Hepatocyte (in vitro differentiated cells): ENCODE measurements around the gene CDK14.

ENCODE experiments used
- CTCF ChIP-seq: fragments of 200-600 bp; sonication (generic); IDR thresholded peaks from 2 replicates; pipeline ENCODE4 v1.5.1; 2016; ENCODE audit warnings: antibody characterized with exemption, mild to moderate bottlenecking; ENCODE audit not compliant: poor library complexity
- EZH2 ChIP-seq: fragments of 200-600 bp; sonication (generic); IDR thresholded peaks from 2 replicates; pipeline ENCODE4 v1.6.1; 2016; ENCODE audit warnings: antibody characterized with exemption, mild to moderate bottlenecking, borderline replicate concordance
- EZH2phosphoT487 ChIP-seq: fragments of 200-600 bp; sonication (generic); IDR thresholded peaks from one replicate; pipeline ENCODE4 v1.6.1; 2018; ENCODE audit warnings: antibody characterized with exemption, mild to moderate bottlenecking, low read depth, moderate library complexity; ENCODE audit not compliant: unreplicated experiment, severe bottlenecking

DNA sequence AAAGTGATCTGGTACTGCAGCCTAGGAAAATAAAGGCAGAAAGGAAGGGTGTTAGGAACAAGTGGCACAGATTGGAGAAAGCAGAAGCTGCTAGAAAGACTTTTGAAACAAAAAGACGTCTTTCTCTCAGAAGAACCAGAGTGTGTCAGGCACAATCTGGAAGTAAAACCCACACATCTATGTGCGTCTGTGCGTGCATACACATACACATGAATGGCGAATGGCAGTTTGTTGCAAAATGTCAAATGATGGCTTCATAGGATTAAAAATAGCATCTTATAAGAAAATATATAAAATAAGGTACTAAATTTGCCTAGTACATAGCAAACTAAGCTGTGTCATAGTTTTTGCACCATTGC is 246.3 kb downstream of the CDK14 start:
- no peak for TF ChIP-seq EZH2
- TF ChIP-seq CTCF = no peak
- TF ChIP-seq EZH2phosphoT487 = no peak
